Right atrium auricular region (tissue), 2 donors: ENCODE data around the gene C6orf136. TPM values are rescaled to one million over a fixed set of nuclear protein-coding genes. Genes with fewer than 3 reads are reported as not detected.

Source experiments
- DNase-seq: peaks from one replicate; pipeline ENCODE4 v3.0.0-alpha.2; 2019; ENCODE audit warnings: low spot score
- H3K27ac ChIP-seq, 2 donors: fragments of 200-600 bp; sonication (generic); 1 replicate in 1 of 2; 2 replicates in 1 of 2; pipeline ENCODE4 v1.5.1; 2016 to 2019
- H3K27me3 ChIP-seq, 2 donors: fragments of 200-600 bp; sonication (generic); one replicate each; pipeline versions ENCODE4 v1.5.1 to v1.6.0; 2017 to 2019
- H3K36me3 ChIP-seq: fragments of 200-600 bp; sonication (generic); one replicate; pipeline ENCODE4 v1.5.1; 2016
- H3K4me1 ChIP-seq, 2 donors: fragments of 200-600 bp; sonication (generic); one replicate each; pipeline versions ENCODE4 v1.5.1 to v1.6.0; 2017 to 2019
- H3K4me3 ChIP-seq, 2 donors: fragments of 200-600 bp; sonication (generic); 1 replicate in 1 of 2; 2 replicates in 1 of 2; pipeline ENCODE4 v1.5.1; 2017 to 2019; ENCODE audit warnings: mild to moderate bottlenecking in 1 of 2, moderate library complexity in 1 of 2
- H3K9me3 ChIP-seq, 2 donors: fragments of 200-600 bp; sonication (generic); one replicate each; pipeline ENCODE4 v1.5.1; 2019
- CTCF ChIP-seq, 2 donors: fragments of 200-600 bp; sonication (generic); IDR thresholded peaks; one replicate each; pipeline ENCODE4 v1.5.1; 2019; ENCODE audit warnings: antibody characterized with exemption in 2 of 2
- total RNA-seq, 2 donors: library from RNA; depleted of rRNA; stranded (reverse); fragments of >200 nt; gene quantifications; one replicate each; pipeline ENCODE4 v1.1.0, GENCODE V29; 2016

The C6orf136 gene
- total RNA-seq, 2 donors from 2014 or later = 28.3 to 29.4 TPM

GRCh38 chr6:30601436-30601814 is 45.5 kb upstream of the C6orf136 start:
- H3K4me1 ChIP-seq = no peaks in the 10 kb centered on the region
- H3K36me3 ChIP-seq = peaks cover 64% of the 10 kb centered on the region
- H3K9me3 ChIP-seq = no peaks in the 10 kb centered on the region
- H3K4me3 ChIP-seq = no peak overlapping the region
- TF ChIP-seq CTCF (IDR thresholded peaks at IDR 0.05) = no peak
- H3K27me3 ChIP-seq = no peaks in the 10 kb centered on the region
- no peak overlapping the region for H3K27ac ChIP-seq
- no peak for DNase-seq

GRCh38 chr6:30601815-30602641 is 44.9 kb upstream of the C6orf136 start:
- Histone ChIP-seq H3K27ac (no peak overlapping the region), H3K27me3 (no peaks in the 10 kb centered on the region), H3K4me3 (no peak overlapping the region), H3K9me3 (no peaks in the 10 kb centered on the region), H3K36me3 (peaks cover 70% of the 10 kb centered on the region), H3K4me1 (no peaks in the 10 kb centered on the region)
- TF ChIP-seq CTCF (IDR thresholded peaks at IDR 0.05) = no peak
- no peak for DNase-seq

- no peaks in the 10 kb centered on the region for H3K27me3 ChIP-seq
- H3K4me3 ChIP-seq = no peak overlapping the region
- H3K4me1 ChIP-seq = no peaks in the 10 kb centered on the region
- no peak overlapping the region for H3K27ac ChIP-seq
- no peak for TF ChIP-seq CTCF (IDR thresholded peaks at IDR 0.05)
- H3K9me3 ChIP-seq = no peaks in the 10 kb centered on the region
- no peak for DNase-seq
- peaks cover 89% of the 10 kb centered on the region for H3K36me3 ChIP-seq
These were observed 43.0 kb upstream of the C6orf136 start for GRCh38 chr6:30603961-30604360.

- no peak overlapping the region for H3K27ac ChIP-seq
- TF ChIP-seq CTCF (IDR thresholded peaks at IDR 0.05) = no peak
- H3K4me3 ChIP-seq = no peak overlapping the region
- H3K36me3 ChIP-seq = peaks cover 44% of the 10 kb centered on the region
- H3K27me3 ChIP-seq = no peaks in the 10 kb centered on the region
- no peaks in the 10 kb centered on the region for H3K9me3 ChIP-seq
- H3K4me1 ChIP-seq = peaks cover 0 to 54% of the 10 kb centered on the region in 2 donors
- no peak for DNase-seq
These were observed 36.9 kb upstream of the C6orf136 start for GRCh38 chr6:30610065-30610464.

GRCh38 chr6:30611150-30611855 is 35.6 kb upstream of the C6orf136 start:
- H3K9me3 ChIP-seq = no peaks in the 10 kb centered on the region
- no peaks in the 10 kb centered on the region for H3K27me3 ChIP-seq
- H3K36me3 ChIP-seq = peaks cover 40% of the 10 kb centered on the region
- peaks cover 0 to 54% of the 10 kb centered on the region in 2 donors for H3K4me1 ChIP-seq
- TF ChIP-seq CTCF (IDR thresholded peaks at IDR 0.05) = no peak
- no peak overlapping the region for H3K27ac ChIP-seq
- H3K4me3 ChIP-seq = no peak overlapping the region
- no peak for DNase-seq
